Karpas-422 (cell line): ENCODE measurements around the gene PITRM1. TPM values are rescaled to one million over a fixed set of nuclear protein-coding genes. Genes with fewer than 3 reads are reported as not detected.

Experiments
- DNase-seq: peaks from one replicate; pipeline ENCODE4 v3.0.0-alpha.2; 2015
- H2AFZ ChIP-seq: fragments of 200-600 bp; sonication (generic); 2 replicates; pipeline ENCODE4 v1.6.1; 2014; ENCODE audit warnings: antibody characterized with exemption, low read length, mixed read lengths
- H3K27ac ChIP-seq: fragments of 200-600 bp; sonication (generic); 2 replicates; pipeline ENCODE4 v1.5.1; 2014; ENCODE audit warnings: mild to moderate bottlenecking, low read length, moderate library complexity
- H3K27me3 ChIP-seq: fragments of 200-600 bp; sonication (generic); 2 replicates; pipeline ENCODE4 v1.6.1; 2014; ENCODE audit warnings: low read length, mixed read lengths
- H3K36me3 ChIP-seq: fragments of 200-600 bp; sonication (generic); 2 replicates; pipeline ENCODE4 v1.6.1; 2014; ENCODE audit warnings: low read length, mixed read lengths; ENCODE audit not compliant: insufficient read depth
- H3K4me1 ChIP-seq: fragments of 200-600 bp; sonication (generic); 2 replicates; pipeline ENCODE4 v1.6.1; 2014; ENCODE audit warnings: mild to moderate bottlenecking, low read length, mixed read lengths
- H3K4me2 ChIP-seq: fragments of 200-600 bp; sonication (generic); 2 replicates; pipeline ENCODE4 v1.6.1; 2014; ENCODE audit warnings: low read length, low read depth, mild to moderate bottlenecking; ENCODE audit not compliant: poor library complexity, severe bottlenecking
- H3K4me3 ChIP-seq: fragments of 200-600 bp; sonication (generic); 2 replicates; pipeline ENCODE4 v1.5.1; 2014; ENCODE audit warnings: mild to moderate bottlenecking, antibody characterized with exemption, low read length, mixed read lengths
- H3K79me2 ChIP-seq: fragments of 200-600 bp; sonication (generic); 2 replicates; pipeline ENCODE4 v1.6.1; 2014; ENCODE audit warnings: mild to moderate bottlenecking, low read length, mixed read lengths
- H3K9ac ChIP-seq: fragments of 200-600 bp; sonication (generic); 2 replicates; pipeline ENCODE4 v1.6.0; 2014; ENCODE audit warnings: low read length
- H3K9me2 ChIP-seq: fragments of 200-600 bp; sonication (generic), shearing (Covaris generic); replicated peaks from 2 replicates; pipeline ENCODE4 v1.6.0; 2014; ENCODE audit warnings: mild to moderate bottlenecking, low read length, moderate library complexity; ENCODE audit not compliant: insufficient read depth
- H3K9me3 ChIP-seq: fragments of 300-700, 200-600 bp; sonication (generic); 2 replicates; pipeline ENCODE4 v1.6.1; 2014; ENCODE audit warnings: low read length, mixed read lengths
- H4K20me1 ChIP-seq: fragments of 200-600 bp; sonication (generic); 2 replicates; pipeline ENCODE4 v1.6.1; 2014; ENCODE audit warnings: mild to moderate bottlenecking, antibody characterized with exemption, low read length, low read depth; ENCODE audit not compliant: insufficient read depth
- total RNA-seq: library from RNA; depleted of rRNA; stranded (reverse); fragments of >200 nt; shearing (Covaris generic); gene quantifications from 2 replicates; pipeline ENCODE4 v1.2.3, GENCODE V29; 2014; ENCODE audit warnings: low replicate concordance

PITRM1 gene
- total RNA-seq, 1 experiment from 2014 or later = 29.5 TPM

GRCh38 chr10:3203972-3204371, 31.4 kb upstream of the PITRM1 start:
- Histone ChIP-seq H2AFZ (no peak overlapping the region), H3K9me2 (no peaks in the 10 kb centered on the region), H3K9ac (no peak overlapping the region), H3K4me1 (peaks cover 1% of the 10 kb centered on the region), H4K20me1 (no peaks in the 10 kb centered on the region), H3K36me3 (no peaks in the 10 kb centered on the region), H3K27ac (no peak overlapping the region), H3K4me2 (no peak overlapping the region), H3K9me3 (no peaks in the 10 kb centered on the region), H3K4me3 (no peak overlapping the region), H3K27me3 (no peaks in the 10 kb centered on the region), H3K79me2 (no peaks in the 10 kb centered on the region)
- DNase-seq = no peak

GRCh38 chr10:3203016-3203811, 30.6 kb upstream of the PITRM1 start:
- H3K9me3 ChIP-seq = no peaks in the 10 kb centered on the region
- no peak overlapping the region for H3K27ac ChIP-seq
- no peak overlapping the region for H2AFZ ChIP-seq
- H3K4me1 ChIP-seq = no peaks in the 10 kb centered on the region
- no peaks in the 10 kb centered on the region for H3K27me3 ChIP-seq
- no peak overlapping the region for H3K4me3 ChIP-seq
- no peaks in the 10 kb centered on the region for H3K36me3 ChIP-seq
- no peaks in the 10 kb centered on the region for H3K9me2 ChIP-seq
- DNase-seq = no peak
- H3K79me2 ChIP-seq = no peaks in the 10 kb centered on the region
- no peak overlapping the region for H3K4me2 ChIP-seq
- no peaks in the 10 kb centered on the region for H4K20me1 ChIP-seq
- H3K9ac ChIP-seq = no peak overlapping the region

- Histone ChIP-seq H3K4me3 (no peak overlapping the region), H3K27ac (no peak overlapping the region), H3K4me2 (no peak overlapping the region), H3K79me2 (no peaks in the 10 kb centered on the region), H3K9ac (no peak overlapping the region), H3K9me3 (no peaks in the 10 kb centered on the region), H3K9me2 (no peaks in the 10 kb centered on the region), H2AFZ (no peak overlapping the region), H4K20me1 (no peaks in the 10 kb centered on the region), H3K36me3 (no peaks in the 10 kb centered on the region), H3K4me1 (no peaks in the 10 kb centered on the region), H3K27me3 (no peaks in the 10 kb centered on the region)
- no peak for DNase-seq
These were observed 29.2 kb upstream of the PITRM1 start for GRCh38 chr10:3201796-3202195.

- no peaks in the 10 kb centered on the region for H3K9me2 ChIP-seq
- H3K4me2 ChIP-seq = no peak overlapping the region
- H3K9ac ChIP-seq = no peak overlapping the region
- no peak overlapping the region for H3K27ac ChIP-seq
- no peaks in the 10 kb centered on the region for H3K9me3 ChIP-seq
- no peak overlapping the region for H3K4me3 ChIP-seq
- H3K27me3 ChIP-seq = no peaks in the 10 kb centered on the region
- no peaks in the 10 kb centered on the region for H3K4me1 ChIP-seq
- no peaks in the 10 kb centered on the region for H3K79me2 ChIP-seq
- no peaks in the 10 kb centered on the region for H4K20me1 ChIP-seq
- DNase-seq = no peak
- no peak overlapping the region for H2AFZ ChIP-seq
- H3K36me3 ChIP-seq = no peaks in the 10 kb centered on the region
These were observed 26.9 kb upstream of the PITRM1 start for GRCh38 chr10:3199488-3199887.

GRCh38 chr10:3198900-3199299, 26.3 kb upstream of the PITRM1 start:
- Histone ChIP-seq H3K4me2 (no peak overlapping the region), H3K9me2 (no peaks in the 10 kb centered on the region), H3K9me3 (no peaks in the 10 kb centered on the region), H4K20me1 (no peaks in the 10 kb centered on the region), H2AFZ (no peak overlapping the region), H3K27ac (no peak overlapping the region), H3K27me3 (no peaks in the 10 kb centered on the region), H3K9ac (no peak overlapping the region), H3K36me3 (no peaks in the 10 kb centered on the region), H3K79me2 (no peaks in the 10 kb centered on the region), H3K4me3 (no peak overlapping the region), H3K4me1 (no peaks in the 10 kb centered on the region)
- DNase-seq = no peak

GRCh38 chr10:3197348-3198003, 24.9 kb upstream of the PITRM1 start:
- H3K36me3 ChIP-seq = no peaks in the 10 kb centered on the region
- no peak overlapping the region for H3K4me2 ChIP-seq
- no peaks in the 10 kb centered on the region for H3K9me3 ChIP-seq
- H3K27ac ChIP-seq = no peak overlapping the region
- peak; percentile 65 for DNase-seq
- no peaks in the 10 kb centered on the region for H4K20me1 ChIP-seq
- no peak overlapping the region for H2AFZ ChIP-seq
- H3K4me3 ChIP-seq = no peak overlapping the region
- H3K79me2 ChIP-seq = no peaks in the 10 kb centered on the region
- no peak overlapping the region for H3K9ac ChIP-seq
- no peaks in the 10 kb centered on the region for H3K4me1 ChIP-seq
- no peaks in the 10 kb centered on the region for H3K27me3 ChIP-seq
- H3K9me2 ChIP-seq = no peaks in the 10 kb centered on the region

- no peak overlapping the region for H2AFZ ChIP-seq
- no peak overlapping the region for H3K27ac ChIP-seq
- no peaks in the 10 kb centered on the region for H3K27me3 ChIP-seq
- H3K79me2 ChIP-seq = no peaks in the 10 kb centered on the region
- no peaks in the 10 kb centered on the region for H3K36me3 ChIP-seq
- no peak overlapping the region for H3K9ac ChIP-seq
- no peak for DNase-seq
- H3K9me2 ChIP-seq = no peaks in the 10 kb centered on the region
- H3K4me2 ChIP-seq = no peak overlapping the region
- H4K20me1 ChIP-seq = no peaks in the 10 kb centered on the region
- H3K9me3 ChIP-seq = no peaks in the 10 kb centered on the region
- no peaks in the 10 kb centered on the region for H3K4me1 ChIP-seq
- H3K4me3 ChIP-seq = no peak overlapping the region
These were observed 24.4 kb upstream of the PITRM1 start for GRCh38 chr10:3196958-3197347.

GRCh38 chr10:3196482-3196881, 23.9 kb upstream of the PITRM1 start:
- Histone ChIP-seq H3K27ac (no peak overlapping the region), H3K4me3 (no peak overlapping the region), H3K36me3 (no peaks in the 10 kb centered on the region), H4K20me1 (no peaks in the 10 kb centered on the region), H3K9ac (no peak overlapping the region), H3K4me1 (no peaks in the 10 kb centered on the region), H3K9me3 (no peaks in the 10 kb centered on the region), H3K27me3 (no peaks in the 10 kb centered on the region), H3K4me2 (no peak overlapping the region), H2AFZ (no peak overlapping the region), H3K79me2 (no peaks in the 10 kb centered on the region), H3K9me2 (no peaks in the 10 kb centered on the region)
- DNase-seq = no peak
